H1 (cell line): ENCODE results near the gene SHISA6. TPM values are rescaled to one million over a fixed set of nuclear protein-coding genes. Genes with fewer than 3 reads are reported as not detected.

ENCODE experiments used
- polyA plus RNA-seq, 7 experiments: library from polyadenylated mRNA; depleted of rRNA in 3 of 7; stranded (reverse) in 5 of 7; unstranded in 2 of 7; fragments of >200 nt in 5 of 7; fragments of 200-250 nt in 2 of 7; gene quantifications; 1 replicate in 5 of 7; 2 replicates in 1 of 7; 4 replicates in 1 of 7; pipeline versions ENCODE4 v1.2.1 to v1.2.3, GENCODE V29; 2011 to 2013; ENCODE audit warnings: missing spikeins in 2 of 7, mixed read lengths in 2 of 7
- total RNA-seq: library from RNA; stranded (reverse); fragmentation: NEBNext Ultra II Directional; extraction: Animal tissue kit (Norgen Biotek cat#: 25700); gene quantifications from 2 replicates; pipeline ENCODE4 v1.2.1, GENCODE V29; 2021
- TF ChIP-seq, protein P1 (sequence below): fragments of 300-600 bp; sonication (generic); IDR thresholded peaks from 2 replicates; pipeline ENCODE4 v1.7.1; 2012; ENCODE audit warnings: low read length, moderate library complexity, mild to moderate bottlenecking, inconsistent platforms; ENCODE audit not compliant: insufficient replicate concordance

The SHISA6 gene
- total and polyA plus RNA-seq, 2 of the 8 experiments (the other 6 are each of a cell fraction or from before 2014, with no cell fraction given) = 2.9 to 4.8 TPM

DNA sequence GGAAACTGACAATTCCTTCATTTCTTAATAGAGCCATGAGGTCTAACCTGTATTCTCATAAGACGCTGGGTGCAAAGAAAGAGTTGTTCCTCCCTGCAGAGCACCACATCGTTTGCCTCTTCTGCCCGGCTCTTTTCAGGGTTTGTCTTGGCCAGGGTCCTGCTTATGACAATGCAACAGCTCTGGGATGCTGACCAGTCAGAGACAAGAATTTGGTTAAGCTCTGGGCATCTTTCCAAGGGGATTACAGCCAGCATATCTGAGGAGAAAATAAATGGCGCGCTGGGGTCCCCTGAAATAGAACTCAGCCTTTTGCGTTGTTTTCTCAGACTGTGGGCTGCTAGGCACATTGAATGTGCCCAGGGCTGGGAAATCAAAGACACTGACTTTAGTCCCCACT lies 128.6 kb downstream of the SHISA6 start (continued):
- TF ChIP-seq, protein P1, sequence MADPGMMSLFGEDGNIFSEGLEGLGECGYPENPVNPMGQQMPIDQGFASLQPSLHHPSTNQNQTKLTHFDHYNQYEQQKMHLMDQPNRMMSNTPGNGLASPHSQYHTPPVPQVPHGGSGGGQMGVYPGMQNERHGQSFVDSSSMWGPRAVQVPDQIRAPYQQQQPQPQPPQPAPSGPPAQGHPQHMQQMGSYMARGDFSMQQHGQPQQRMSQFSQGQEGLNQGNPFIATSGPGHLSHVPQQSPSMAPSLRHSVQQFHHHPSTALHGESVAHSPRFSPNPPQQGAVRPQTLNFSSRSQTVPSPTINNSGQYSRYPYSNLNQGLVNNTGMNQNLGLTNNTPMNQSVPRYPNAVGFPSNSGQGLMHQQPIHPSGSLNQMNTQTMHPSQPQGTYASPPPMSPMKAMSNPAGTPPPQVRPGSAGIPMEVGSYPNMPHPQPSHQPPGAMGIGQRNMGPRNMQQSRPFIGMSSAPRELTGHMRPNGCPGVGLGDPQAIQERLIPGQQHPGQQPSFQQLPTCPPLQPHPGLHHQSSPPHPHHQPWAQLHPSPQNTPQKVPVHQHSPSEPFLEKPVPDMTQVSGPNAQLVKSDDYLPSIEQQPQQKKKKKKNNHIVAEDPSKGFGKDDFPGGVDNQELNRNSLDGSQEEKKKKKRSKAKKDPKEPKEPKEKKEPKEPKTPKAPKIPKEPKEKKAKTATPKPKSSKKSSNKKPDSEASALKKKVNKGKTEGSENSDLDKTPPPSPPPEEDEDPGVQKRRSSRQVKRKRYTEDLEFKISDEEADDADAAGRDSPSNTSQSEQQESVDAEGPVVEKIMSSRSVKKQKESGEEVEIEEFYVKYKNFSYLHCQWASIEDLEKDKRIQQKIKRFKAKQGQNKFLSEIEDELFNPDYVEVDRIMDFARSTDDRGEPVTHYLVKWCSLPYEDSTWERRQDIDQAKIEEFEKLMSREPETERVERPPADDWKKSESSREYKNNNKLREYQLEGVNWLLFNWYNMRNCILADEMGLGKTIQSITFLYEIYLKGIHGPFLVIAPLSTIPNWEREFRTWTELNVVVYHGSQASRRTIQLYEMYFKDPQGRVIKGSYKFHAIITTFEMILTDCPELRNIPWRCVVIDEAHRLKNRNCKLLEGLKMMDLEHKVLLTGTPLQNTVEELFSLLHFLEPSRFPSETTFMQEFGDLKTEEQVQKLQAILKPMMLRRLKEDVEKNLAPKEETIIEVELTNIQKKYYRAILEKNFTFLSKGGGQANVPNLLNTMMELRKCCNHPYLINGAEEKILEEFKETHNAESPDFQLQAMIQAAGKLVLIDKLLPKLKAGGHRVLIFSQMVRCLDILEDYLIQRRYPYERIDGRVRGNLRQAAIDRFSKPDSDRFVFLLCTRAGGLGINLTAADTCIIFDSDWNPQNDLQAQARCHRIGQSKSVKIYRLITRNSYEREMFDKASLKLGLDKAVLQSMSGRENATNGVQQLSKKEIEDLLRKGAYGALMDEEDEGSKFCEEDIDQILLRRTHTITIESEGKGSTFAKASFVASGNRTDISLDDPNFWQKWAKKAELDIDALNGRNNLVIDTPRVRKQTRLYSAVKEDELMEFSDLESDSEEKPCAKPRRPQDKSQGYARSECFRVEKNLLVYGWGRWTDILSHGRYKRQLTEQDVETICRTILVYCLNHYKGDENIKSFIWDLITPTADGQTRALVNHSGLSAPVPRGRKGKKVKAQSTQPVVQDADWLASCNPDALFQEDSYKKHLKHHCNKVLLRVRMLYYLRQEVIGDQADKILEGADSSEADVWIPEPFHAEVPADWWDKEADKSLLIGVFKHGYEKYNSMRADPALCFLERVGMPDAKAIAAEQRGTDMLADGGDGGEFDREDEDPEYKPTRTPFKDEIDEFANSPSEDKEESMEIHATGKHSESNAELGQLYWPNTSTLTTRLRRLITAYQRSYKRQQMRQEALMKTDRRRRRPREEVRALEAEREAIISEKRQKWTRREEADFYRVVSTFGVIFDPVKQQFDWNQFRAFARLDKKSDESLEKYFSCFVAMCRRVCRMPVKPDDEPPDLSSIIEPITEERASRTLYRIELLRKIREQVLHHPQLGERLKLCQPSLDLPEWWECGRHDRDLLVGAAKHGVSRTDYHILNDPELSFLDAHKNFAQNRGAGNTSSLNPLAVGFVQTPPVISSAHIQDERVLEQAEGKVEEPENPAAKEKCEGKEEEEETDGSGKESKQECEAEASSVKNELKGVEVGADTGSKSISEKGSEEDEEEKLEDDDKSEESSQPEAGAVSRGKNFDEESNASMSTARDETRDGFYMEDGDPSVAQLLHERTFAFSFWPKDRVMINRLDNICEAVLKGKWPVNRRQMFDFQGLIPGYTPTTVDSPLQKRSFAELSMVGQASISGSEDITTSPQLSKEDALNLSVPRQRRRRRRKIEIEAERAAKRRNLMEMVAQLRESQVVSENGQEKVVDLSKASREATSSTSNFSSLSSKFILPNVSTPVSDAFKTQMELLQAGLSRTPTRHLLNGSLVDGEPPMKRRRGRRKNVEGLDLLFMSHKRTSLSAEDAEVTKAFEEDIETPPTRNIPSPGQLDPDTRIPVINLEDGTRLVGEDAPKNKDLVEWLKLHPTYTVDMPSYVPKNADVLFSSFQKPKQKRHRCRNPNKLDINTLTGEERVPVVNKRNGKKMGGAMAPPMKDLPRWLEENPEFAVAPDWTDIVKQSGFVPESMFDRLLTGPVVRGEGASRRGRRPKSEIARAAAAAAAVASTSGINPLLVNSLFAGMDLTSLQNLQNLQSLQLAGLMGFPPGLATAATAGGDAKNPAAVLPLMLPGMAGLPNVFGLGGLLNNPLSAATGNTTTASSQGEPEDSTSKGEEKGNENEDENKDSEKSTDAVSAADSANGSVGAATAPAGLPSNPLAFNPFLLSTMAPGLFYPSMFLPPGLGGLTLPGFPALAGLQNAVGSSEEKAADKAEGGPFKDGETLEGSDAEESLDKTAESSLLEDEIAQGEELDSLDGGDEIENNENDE = no peak
